ENCODE results near the gene SLC25A34.
"Not testable (repeated sequence)": the region's sequence is repeated elsewhere in the genome, so short reads cannot be mapped to it uniquely, and the experiment has no call there.

SLC25A34 gene

GRCh38 chr1:15736038-15736891 lies at the start of gene SLC25A34:
TSS of gene SLC25A34 (plus strand) at chr1:15736258. CDS start at chr1:15736486, 228 bp downstream.
- FAIRE-seq (no peak), DNase-seq (ENCODE audit: extremely low spot score, insufficient read length, low read depth) (no peak)

- no peak for FAIRE-seq
- DNase-seq (ENCODE audit: extremely low spot score, insufficient read length, low read depth) = no peak
Measured at GRCh38 chr1:15687446-15687845, 48.6 kb upstream of the SLC25A34 start.

- DNase-seq (ENCODE audit: extremely low spot score, insufficient read length, low read depth) (no peak), FAIRE-seq (no peak)
Measured at GRCh38 chr1:15690317-15690716, 45.7 kb upstream of the SLC25A34 start.

- FAIRE-seq = no peak
Measured at GRCh38 chr1:15691434-15692032, 44.5 kb upstream of the SLC25A34 start.

GRCh38 chr1:15692121-15692682 lies 43.9 kb upstream of the SLC25A34 start:
- FAIRE-seq = no peak
- DNase-seq (ENCODE audit: extremely low spot score, insufficient read length, low read depth) = no peak

More at GRCh38 chr1:15691434-15692032, 44.5 kb upstream of the SLC25A34 start:
- no peak for DNase-seq (ENCODE audit: extremely low spot score, insufficient read length, low read depth)

GRCh38 chr1:15693371-15693770 lies 42.7 kb upstream of the SLC25A34 start:
- DNase-seq (ENCODE audit: extremely low spot score, insufficient read length, low read depth) (no peak), FAIRE-seq (no peak)

- DNase-seq (ENCODE audit: extremely low spot score, insufficient read length, low read depth) (peak; percentile 68), FAIRE-seq (peak; percentile 95)
Measured at GRCh38 chr1:15696956-15697521, 39.0 kb upstream of the SLC25A34 start.

GRCh38 chr1:15698201-15698600 lies 37.9 kb upstream of the SLC25A34 start:
- FAIRE-seq (no peak), DNase-seq (ENCODE audit: extremely low spot score, insufficient read length, low read depth) (no peak)

GRCh38 chr1:15699321-15699720 lies 36.7 kb upstream of the SLC25A34 start:
- FAIRE-seq; DNase-seq (ENCODE audit: extremely low spot score, insufficient read length, low read depth): not testable (repeated sequence)

- FAIRE-seq = no peak
- DNase-seq (ENCODE audit: extremely low spot score, insufficient read length, low read depth) = no peak
Measured at GRCh38 chr1:15700508-15700907, 35.5 kb upstream of the SLC25A34 start.

- DNase-seq (ENCODE audit: extremely low spot score, insufficient read length, low read depth) = no peak
- no peak for FAIRE-seq
Measured at GRCh38 chr1:15701784-15702183, 34.3 kb upstream of the SLC25A34 start.

- no peak for DNase-seq (ENCODE audit: extremely low spot score, insufficient read length, low read depth)
- no peak for FAIRE-seq
Measured at GRCh38 chr1:15702722-15703550, 33.1 kb upstream of the SLC25A34 start.

- DNase-seq (ENCODE audit: extremely low spot score, insufficient read length, low read depth) (no peak), FAIRE-seq (no peak)
Measured at GRCh38 chr1:15703562-15703961, 32.5 kb upstream of the SLC25A34 start.

- no peak for FAIRE-seq
- DNase-seq (ENCODE audit: extremely low spot score, insufficient read length, low read depth) = no peak
Measured at GRCh38 chr1:15704526-15705183, 31.4 kb upstream of the SLC25A34 start.

GRCh38 chr1:15705184-15705566 lies 30.9 kb upstream of the SLC25A34 start:
- DNase-seq (ENCODE audit: extremely low spot score, insufficient read length, low read depth) (no peak), FAIRE-seq (no peak)

- no peak for FAIRE-seq
- no peak for DNase-seq (ENCODE audit: extremely low spot score, insufficient read length, low read depth)
Measured at GRCh38 chr1:15706751-15707150, 29.3 kb upstream of the SLC25A34 start.

- DNase-seq (ENCODE audit: extremely low spot score, insufficient read length, low read depth) = no peak
- FAIRE-seq = no peak
Measured at GRCh38 chr1:15707239-15707925, 28.7 kb upstream of the SLC25A34 start.

- FAIRE-seq = no peak
- DNase-seq (ENCODE audit: extremely low spot score, insufficient read length, low read depth) = no peak
Measured at GRCh38 chr1:15708486-15709137, 27.4 kb upstream of the SLC25A34 start.
